Esophagus squamous epithelium (tissue), 5 donors: ENCODE data around the gene MAPRE2. TPM values are rescaled to one million over a fixed set of nuclear protein-coding genes. Genes with fewer than 3 reads are reported as not detected.

ENCODE experiments used
- DNase-seq: peaks from one replicate; lab custom pipeline; 2025; lab: John Stamatoyannopoulos, UW
- H3K27ac ChIP-seq, 4 donors: fragments of 200-600 bp; sonication (generic); one replicate each; pipeline ENCODE4 v1.5.1; 2016 to 2019; ENCODE audit warnings: mild to moderate bottlenecking in 1 of 4
- H3K27me3 ChIP-seq, 4 donors: fragments of 200-600 bp; sonication (generic); 1 replicate in 3 of 4; 2 replicates in 1 of 4; pipeline versions ENCODE4 v1.5.1 to v1.6.0; 2017 to 2021; ENCODE audit warnings: antibody characterized with exemption in 1 of 4
- H3K36me3 ChIP-seq, 3 donors: fragments of 200-600 bp; sonication (generic); one replicate each; pipeline ENCODE4 v1.5.1; 2016 to 2019
- H3K4me1 ChIP-seq, 3 donors: fragments of 200-600 bp; sonication (generic); one replicate each; pipeline ENCODE4 v1.5.1; 2017 to 2019
- H3K4me3 ChIP-seq, 4 donors: fragments of 200-600 bp; sonication (generic); 1 replicate in 3 of 4; 2 replicates in 1 of 4; pipeline ENCODE4 v1.5.1; 2016 to 2019; ENCODE audit warnings: mild to moderate bottlenecking in 2 of 4, moderate library complexity in 1 of 4
- H3K9me3 ChIP-seq, 3 donors: fragments of 200-600 bp; sonication (generic); one replicate each; pipeline ENCODE4 v1.5.1; 2016 to 2019
- CTCF ChIP-seq, 6 experiments: fragments of 450-650 bp in 4 of 6; fragments of 200-600 bp in 2 of 6; sonication (generic) in 2 of 6; IDR thresholded peaks; one replicate each; pipeline ENCODE4 v1.5.1; 2016 to 2019; ENCODE audit warnings: antibody characterized with exemption in 6 of 6, mild to moderate bottlenecking in 4 of 6, moderate library complexity in 4 of 6
- POLR2A ChIP-seq, 4 donors: fragments of 450-650 bp; IDR thresholded peaks; one replicate each; pipeline ENCODE4 v1.6.1; 2017; ENCODE audit warnings: antibody characterized with exemption in 4 of 4, mild to moderate bottlenecking in 4 of 4, moderate library complexity in 3 of 4
- WGBS, 2 donors: methylation state at CpG; one replicate each; pipeline ENCODE4 v1.1.5; 2018; 5-methylcytosine and 5-hydroxymethylcytosine counted together
- intact Hi-C: fragments of 100-400 bp; cut with DNase I; formaldehyde crosslinking; loops from one replicate; pipeline ENCODE4 v1.15.0; 2022
- total RNA-seq, 4 donors: library from RNA; depleted of rRNA; stranded (reverse); fragments of >200 nt; gene quantifications; one replicate each; pipeline ENCODE4 v1.1.0, GENCODE V29; 2016
- donor health status: DM: yes; HTN: yes; CAD: no.

The MAPRE2 gene
- total RNA-seq, 4 donors from 2014 or later, result 1.5 to 9.0 (median 5.0) TPM

GRCh38 chr18:35047697-35048292 lies 6.6 kb downstream of the MAPRE2 start:
- Histone ChIP-seq H3K4me3 (no peak overlapping the region), H3K9me3 (no peaks in the 10 kb centered on the region), H3K27ac (no peak overlapping the region), H3K27me3 (no peaks in the 10 kb centered on the region), H3K4me1 (peaks cover 0 to 67% (median 19%) of the 10 kb centered on the region in 3 donors), H3K36me3 (no peaks in the 10 kb centered on the region)
- WGBS, 2 donors, result 97 to 100% methylated on average over 4 of the region's 4 CpGs
- intact Hi-C loops, result no loop called here
- TF ChIP-seq POLR2A (IDR thresholded peaks at IDR 0.05) (no peak), CTCF (IDR thresholded peaks at IDR 0.05) (no peak)
- DNase-seq, result no peak

GRCh38 chr18:35049111-35050027 lies 8.2 kb downstream of the MAPRE2 start:
- Histone ChIP-seq H3K27me3 (no peaks in the 10 kb centered on the region), H3K27ac (peak overlapping the region in 2 of 4 donors; percentile 28 to 31), H3K9me3 (no peaks in the 10 kb centered on the region), H3K4me1 (peaks cover 0 to 51% (median 14%) of the 10 kb centered on the region in 3 donors), H3K4me3 (no peak overlapping the region), H3K36me3 (no peaks in the 10 kb centered on the region)
- WGBS, 2 donors, result 57 to 58% methylated on average over 8 of the region's 8 CpGs
- TF ChIP-seq POLR2A (IDR thresholded peaks at IDR 0.05) (no peak), CTCF (IDR thresholded peaks at IDR 0.05) (no peak)
- intact Hi-C loops, result no loop called here
- no peak for DNase-seq

GRCh38 chr18:35050028-35050546 lies 8.9 kb downstream of the MAPRE2 start:
- no peak for DNase-seq
- Histone ChIP-seq H3K9me3 (no peaks in the 10 kb centered on the region), H3K27me3 (no peaks in the 10 kb centered on the region), H3K4me3 (no peak overlapping the region), H3K27ac (peak overlapping the region in 3 of 4 donors; percentile 21 to 51 (median 42)), H3K4me1 (peaks cover 0 to 44% (median 10%) of the 10 kb centered on the region in 3 donors), H3K36me3 (no peaks in the 10 kb centered on the region)
- TF ChIP-seq CTCF (IDR thresholded peaks at IDR 0.05) (no peak), POLR2A (IDR thresholded peaks at IDR 0.05) (no peak)
- WGBS, 2 donors, result 63 to 76% methylated on average over 1 of the region's 1 CpG
- intact Hi-C loops, result no loop called here

GRCh38 chr18:35050705-35051195 lies 9.5 kb downstream of the MAPRE2 start:
- intact Hi-C loops, result no loop called here
- Histone ChIP-seq H3K9me3 (no peaks in the 10 kb centered on the region), H3K4me1 (peaks cover 0 to 38% (median 10%) of the 10 kb centered on the region in 3 donors), H3K4me3 (peak overlapping the region in 1 of 4 donors; percentile 26), H3K27ac (peak overlapping the region in 3 of 4 donors; percentile 42 to 51 (median 47)), H3K36me3 (no peaks in the 10 kb centered on the region), H3K27me3 (no peaks in the 10 kb centered on the region)
- no peak for DNase-seq
- TF ChIP-seq CTCF (IDR thresholded peaks at IDR 0.05) (no peak), POLR2A (IDR thresholded peaks at IDR 0.05) (no peak)
- WGBS, 2 donors, result 61 to 64% methylated on average over 2 of the region's 2 CpGs
